Neuronal stem cell (in vitro differentiated cells): Measurements from ENCODE around the gene CFL1.
A peak's percentile ranks its signal among the peaks of the same experiment; 100 is the strongest.

ENCODE experiments used
- DNase-seq: peaks from one replicate; pipeline ENCODE4 v3.0.0-alpha.2; 2013; ENCODE audit warnings: low spot score
- H2AFZ ChIP-seq: one replicate; pipeline ENCODE4 v1.6.1; 2013; ENCODE audit warnings: mild to moderate bottlenecking, low read length, inconsistent platforms
- H2AK5ac ChIP-seq: 2 replicates; pipeline ENCODE4 v1.6.1; 2013; ENCODE audit warnings: low read depth, mild to moderate bottlenecking, inconsistent platforms, low read length, moderate library complexity, mixed read lengths
- H2BK120ac ChIP-seq: 2 replicates; pipeline ENCODE4 v1.6.1; 2013; ENCODE audit warnings: low read depth, mild to moderate bottlenecking, inconsistent platforms, low read length, moderate library complexity, mixed read lengths
- H2BK12ac ChIP-seq: one replicate; pipeline ENCODE4 v1.6.1; 2013; ENCODE audit warnings: low read length, inconsistent platforms
- H2BK15ac ChIP-seq: 2 replicates; pipeline ENCODE4 v1.6.1; 2013; ENCODE audit warnings: mild to moderate bottlenecking, low read length, inconsistent platforms, mixed read lengths
- H2BK5ac ChIP-seq: one replicate; pipeline ENCODE4 v1.6.1; 2013; ENCODE audit warnings: inconsistent platforms, mild to moderate bottlenecking, low read length, moderate library complexity
- H3K14ac ChIP-seq: one replicate; pipeline ENCODE4 v1.6.1; 2013; ENCODE audit warnings: low read length, inconsistent platforms
- H3K18ac ChIP-seq: 2 replicates; pipeline ENCODE4 v1.6.1; 2013; ENCODE audit warnings: low read length, inconsistent platforms
- H3K23ac ChIP-seq: 2 replicates; pipeline ENCODE4 v1.6.1; 2013; ENCODE audit warnings: low read depth, mild to moderate bottlenecking, mixed read lengths, low read length, inconsistent platforms; ENCODE audit not compliant: poor library complexity
- H3K27ac ChIP-seq: replicated peaks from 3 replicates; pipeline ENCODE4 v1.5.1; 2013; ENCODE audit warnings: low read length, inconsistent platforms
- H3K27me3 ChIP-seq, 3 experiments: 2 replicates each; pipeline ENCODE4 v1.6.1; 2013; ENCODE audit warnings: low read length in 3 of 3, mild to moderate bottlenecking in 2 of 3, inconsistent platforms in 1 of 3, low read depth in 1 of 3, mixed read lengths in 1 of 3, moderate library complexity in 1 of 3; ENCODE audit not compliant: control insufficient read depth in 3 of 3, insufficient read depth in 3 of 3
- H3K36me3 ChIP-seq, 2 donors: replicated peaks in 1 of 2; 2 replicates each; pipeline ENCODE4 v1.6.1; 2013; ENCODE audit warnings: low read length in 2 of 2; ENCODE audit not compliant: control insufficient read depth in 2 of 2, insufficient read depth in 2 of 2
- H3K4ac ChIP-seq: 2 replicates; pipeline ENCODE4 v1.6.1; 2013; ENCODE audit warnings: inconsistent platforms, mild to moderate bottlenecking, low read length, moderate library complexity
- H3K4me1 ChIP-seq, 2 donors: 1 replicate in 1 of 2; 2 replicates in 1 of 2; pipeline ENCODE4 v1.6.1; 2013; ENCODE audit warnings: low read length in 2 of 2, low read depth in 1 of 2; ENCODE audit not compliant: control insufficient read depth in 2 of 2, insufficient read depth in 1 of 2
- H3K4me2 ChIP-seq: one replicate; pipeline ENCODE4 v1.6.1; 2013; ENCODE audit warnings: mild to moderate bottlenecking, low read length, inconsistent platforms; ENCODE audit not compliant: insufficient read depth, poor library complexity, severe bottlenecking
- H3K4me3 ChIP-seq, 2 donors: 2 replicates each; pipeline ENCODE4 v1.5.1; 2013; ENCODE audit warnings: low read length in 2 of 2, mild to moderate bottlenecking in 2 of 2, inconsistent platforms in 1 of 2, moderate library complexity in 1 of 2
- H3K79me1 ChIP-seq: one replicate; pipeline ENCODE4 v1.6.1; 2013; ENCODE audit warnings: low read depth, mild to moderate bottlenecking, inconsistent platforms, low read length, moderate library complexity
- H3K9ac ChIP-seq: one replicate; pipeline ENCODE4 v1.6.1; 2013; ENCODE audit warnings: mild to moderate bottlenecking, low read depth, low read length, inconsistent platforms; ENCODE audit not compliant: poor library complexity
- H3K9me3 ChIP-seq, 2 donors: replicated peaks in 1 of 2; 2 replicates each; pipeline versions ENCODE3 to v1.6.1; 2013; ENCODE audit warnings: low read length in 2 of 2, mild to moderate bottlenecking in 2 of 2, inconsistent platforms in 1 of 2, low read depth in 1 of 2, mixed read lengths in 1 of 2, moderate library complexity in 1 of 2; ENCODE audit not compliant: control insufficient read depth in 2 of 2, insufficient read depth in 1 of 2
- H4K8ac ChIP-seq: one replicate; pipeline ENCODE4 v1.6.1; 2013; ENCODE audit warnings: low read depth, mild to moderate bottlenecking, inconsistent platforms, low read length, moderate library complexity
- H4K91ac ChIP-seq: one replicate; pipeline ENCODE4 v1.6.1; 2013; ENCODE audit warnings: low read length, low read depth, mild to moderate bottlenecking, inconsistent platforms; ENCODE audit not compliant: poor library complexity
- WGBS, 2 donors: extraction: QIAGEN DNeasy Blood & Tissue Kit; methylation state at CpG; one replicate each; pipeline ENCODE4 v1.1.7; 2013; ENCODE audit warnings: missing lambda C conversion rate in 2 of 2, mixed read lengths in 1 of 2; ENCODE audit not compliant: insufficient read length in 2 of 2, insufficient replicate concordance in 1 of 2; ENCODE audit errors: extremely low coverage in 2 of 2; 5-methylcytosine and 5-hydroxymethylcytosine counted together

CFL1 gene

GRCh38 chr11:65891219-65892136 is 33.5 kb upstream of the CFL1 start:
- Histone ChIP-seq H3K18ac (peak overlapping the region; percentile 98), H3K4me3 (peak overlapping the region; percentile 57 to 86), H2AFZ (peak overlapping the region; percentile 90), H3K4ac (peak overlapping the region; percentile 80), H3K4me2 (peak overlapping the region; percentile 100), H2BK120ac (no peak overlapping the region), H3K79me1 (peaks cover 3% of the 10 kb centered on the region), H3K14ac (peak overlapping the region; percentile 77), H2BK5ac (peak overlapping the region; percentile 89), H3K9ac (peak overlapping the region; percentile 96), H2BK12ac (peak overlapping the region; percentile 36), H3K4me1 (peaks cover 24 to 27% of the 10 kb centered on the region in 2 donors), H2BK15ac (peak overlapping the region; percentile 24), H2AK5ac (peak overlapping the region; percentile 97), H3K23ac (peak overlapping the region; percentile 94), H3K9me3 (no peaks in the 10 kb centered on the region), H3K27ac (no peak overlapping the region), H4K91ac (no peak overlapping the region), H3K36me3 (peaks cover 4 to 6% of the 10 kb centered on the region in 2 donors), H3K27me3 (peaks cover 0 to 15% (median 0%) of the 10 kb centered on the region in 3 experiments), H4K8ac (no peak overlapping the region)
- WGBS, 2 donors, result no CpG with 5 or more reads among the region's 57 CpGs
- DNase-seq, result no peak

GRCh38 chr11:65890324-65891218 is 32.6 kb upstream of the CFL1 start, which contains the start of gene CCDC85B:
Gene CCDC85B (plus strand): TSS chr11:65890673. CDS start chr11:65890784, 111 bp downstream.
- Histone ChIP-seq H3K4me1 (peaks cover 24 to 27% of the 10 kb centered on the region in 2 donors), H3K23ac (peak within 1 kb of the TSS; percentile 94), H3K27me3 (peaks cover 0 to 15% (median 0%) of the 10 kb centered on the region in 3 experiments), H3K9me3 (no peaks in the 10 kb centered on the region), H2AK5ac (peak within 1 kb of the TSS; percentile 97), H3K18ac (peak within 1 kb of the TSS; percentile 98), H2BK15ac (peak within 1 kb of the TSS; percentile 42), H2AFZ (peak within 1 kb of the TSS; percentile 90), H3K4me2 (peak within 1 kb of the TSS; percentile 100), H3K36me3 (peaks cover 10 to 15% of the 10 kb centered on the region in 2 donors), H2BK5ac (peak within 1 kb of the TSS; percentile 89), H3K79me1 (peaks cover 3% of the 10 kb centered on the region), H4K8ac (peak within 1 kb of the TSS; percentile 85), H3K4ac (peak within 1 kb of the TSS; percentile 80), H3K27ac (peak within 1 kb of the TSS; percentile 48), H3K9ac (peak within 1 kb of the TSS; percentile 96), H4K91ac (no peak within 1 kb of the TSS), H2BK12ac (peak within 1 kb of the TSS; percentile 52), H3K14ac (peak within 1 kb of the TSS; percentile 99), H3K4me3 (peak within 1 kb of the TSS; percentile 57 to 86), H2BK120ac (peak within 1 kb of the TSS; percentile 93)
- no CpG with 5 or more reads among the region's 94 CpGs for WGBS, 2 donors
- peak; percentile 93 for DNase-seq

- Histone ChIP-seq H2BK12ac (no peak within 1 kb of the TSS), H2AFZ (peak within 1 kb of the TSS; percentile 94), H3K4me1 (peaks cover 24 to 29% of the 10 kb centered on the region in 2 donors), H3K4me3 (peak within 1 kb of the TSS; percentile 93 to 95), H3K14ac (peak within 1 kb of the TSS; percentile 1), H4K91ac (no peak within 1 kb of the TSS), H3K4ac (peak within 1 kb of the TSS; percentile 8), H3K23ac (peak within 1 kb of the TSS; percentile 99), H3K79me1 (peaks cover 3% of the 10 kb centered on the region), H2AK5ac (peak within 1 kb of the TSS; percentile 36), H2BK5ac (peak within 1 kb of the TSS; percentile 96), H3K18ac (peak within 1 kb of the TSS; percentile 97), H2BK120ac (no peak within 1 kb of the TSS), H3K36me3 (peaks cover 26 to 36% of the 10 kb centered on the region in 2 donors), H4K8ac (no peak within 1 kb of the TSS), H2BK15ac (peak within 1 kb of the TSS; percentile 40), H3K27ac (peak within 1 kb of the TSS; percentile 95), H3K9me3 (no peaks in the 10 kb centered on the region), H3K4me2 (peak within 1 kb of the TSS; percentile 97), H3K27me3 (peaks cover 0 to 15% (median 0%) of the 10 kb centered on the region in 3 experiments), H3K9ac (peak within 1 kb of the TSS; percentile 95)
- WGBS, 2 donors, result no CpG with 5 or more reads among the region's 57 CpGs
- peak; percentile 97 for DNase-seq
These were observed 30.3 kb upstream of the CFL1 start, which contains the start of gene FIBP for GRCh38 chr11:65888163-65888814. Gene FIBP (minus strand): TSS chr11:65888471. CDS start chr11:65888418, 53 bp downstream.
